ENCODE data around the gene PA2G4. TPM values are rescaled to one million over a fixed set of nuclear protein-coding genes. Genes with fewer than 3 reads are reported as not detected.

The PA2G4 gene
- total RNA-seq, 1 donor, result 103 TPM

DNA sequence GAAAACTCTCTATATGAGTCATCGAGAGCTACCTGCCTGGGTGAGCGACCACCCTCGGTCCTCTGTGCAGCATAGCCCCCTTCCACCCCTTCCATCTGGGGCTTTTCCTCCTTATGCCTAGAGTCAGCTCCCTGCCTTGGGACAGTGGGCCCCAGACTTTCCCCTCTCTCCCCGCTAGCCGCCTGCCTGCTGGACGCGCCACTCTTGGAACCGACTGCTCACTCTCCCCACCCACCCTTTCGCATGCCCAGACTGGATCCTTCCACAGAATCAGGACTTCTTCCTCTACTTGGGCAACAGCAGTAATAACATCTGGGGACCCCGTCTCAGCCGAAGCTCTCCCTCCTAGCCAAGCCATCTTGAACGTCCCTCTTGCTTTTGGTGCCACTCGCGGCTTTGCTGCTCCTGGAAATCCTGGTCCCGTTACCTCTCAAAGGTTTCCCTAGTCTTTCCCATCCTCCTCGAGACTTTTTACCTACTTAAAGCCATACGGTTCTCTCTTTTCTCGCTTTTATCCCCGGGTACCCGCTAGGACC is 24.4 kb downstream of the PA2G4 start:
- Histone ChIP-seq H3K9me3 (ENCODE audit: low read depth, low read length) (no peaks in the 10 kb centered on the region), H3K4me3 (ENCODE audit: low read length) (peak overlapping the region; percentile 79), H3K27me3 (ENCODE audit: insufficient read depth, low read length) (no peaks in the 10 kb centered on the region), H3K4me1 (ENCODE audit: insufficient read depth, low read length) (peaks cover 66% of the 10 kb centered on the region)

DNA sequence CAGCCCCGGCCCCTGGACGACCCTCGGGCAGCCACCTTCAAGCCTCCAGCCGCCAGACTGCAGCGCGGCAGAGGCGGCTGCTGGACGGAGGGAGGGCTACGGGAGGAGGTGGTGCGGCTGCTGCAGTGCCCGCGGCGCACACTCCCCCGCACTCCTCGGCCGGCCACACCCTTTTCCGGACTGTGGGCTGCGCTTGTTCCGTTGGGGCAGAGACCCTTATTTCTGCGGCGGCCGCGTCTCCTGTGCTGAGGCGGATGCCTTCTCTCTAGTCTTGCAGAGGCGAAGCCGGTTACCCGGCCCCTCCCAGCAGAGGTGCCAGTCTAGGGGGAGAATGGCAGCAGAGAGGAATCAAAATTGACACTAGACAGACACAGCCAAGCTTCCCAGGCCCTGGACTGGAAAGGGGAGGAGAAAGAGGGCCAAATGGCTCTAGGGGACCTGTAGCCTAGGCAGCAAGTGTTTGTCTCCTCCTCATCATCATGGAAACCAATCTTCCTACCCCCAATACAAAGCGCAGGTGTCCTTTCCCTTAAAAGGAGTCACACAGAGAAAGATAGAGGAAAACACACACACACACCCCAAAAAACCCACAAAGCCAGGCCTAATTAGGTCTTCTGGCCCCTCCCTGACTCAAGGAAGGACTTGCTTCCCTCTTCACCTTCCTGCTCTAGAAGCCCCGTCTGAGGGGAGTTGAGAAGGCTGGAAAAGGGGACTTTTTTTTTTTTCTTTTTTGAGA is 25.0 kb downstream of the PA2G4 start:
- Histone ChIP-seq H3K4me1 (ENCODE audit: insufficient read depth, low read length) (peaks cover 60% of the 10 kb centered on the region), H3K4me3 (ENCODE audit: low read length) (peak overlapping the region; percentile 79), H3K9me3 (ENCODE audit: low read depth, low read length) (no peaks in the 10 kb centered on the region), H3K27me3 (ENCODE audit: insufficient read depth, low read length) (no peaks in the 10 kb centered on the region)

DNA sequence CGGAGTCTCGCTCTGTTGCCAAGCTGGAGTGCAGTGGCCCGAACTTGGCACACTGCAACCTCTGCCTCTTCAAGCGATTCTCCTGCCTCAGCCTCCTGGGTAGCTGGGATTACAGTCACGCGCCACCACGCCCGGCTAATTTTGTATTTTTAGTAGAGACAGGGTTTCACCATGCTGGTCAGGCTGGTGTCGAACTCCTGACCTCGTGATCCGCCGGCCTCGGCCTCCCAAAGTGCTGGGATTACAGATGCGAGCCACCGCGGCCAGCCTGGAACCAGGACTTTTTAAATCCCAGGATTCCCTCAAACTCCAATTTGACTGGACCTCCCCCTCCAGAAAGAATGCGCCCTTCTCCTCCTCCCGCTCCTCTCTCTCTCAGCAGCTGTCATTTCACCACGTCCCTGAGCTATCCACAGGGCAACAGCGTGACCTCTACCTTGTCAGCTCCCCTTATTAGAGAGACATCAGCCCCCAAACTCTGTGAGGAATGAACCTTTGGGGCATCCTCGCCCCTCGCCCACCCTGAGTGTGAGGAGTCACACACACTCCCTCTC is 25.7 kb downstream of the PA2G4 start:
- H3K4me1 ChIP-seq (ENCODE audit: insufficient read depth, low read length), result peaks cover 56% of the 10 kb centered on the region
- H3K27me3 ChIP-seq (ENCODE audit: insufficient read depth, low read length), result no peaks in the 10 kb centered on the region
- no peaks in the 10 kb centered on the region for H3K9me3 ChIP-seq (ENCODE audit: low read depth, low read length)
- H3K4me3 ChIP-seq (ENCODE audit: low read length), result peak overlapping the region; percentile 79

DNA sequence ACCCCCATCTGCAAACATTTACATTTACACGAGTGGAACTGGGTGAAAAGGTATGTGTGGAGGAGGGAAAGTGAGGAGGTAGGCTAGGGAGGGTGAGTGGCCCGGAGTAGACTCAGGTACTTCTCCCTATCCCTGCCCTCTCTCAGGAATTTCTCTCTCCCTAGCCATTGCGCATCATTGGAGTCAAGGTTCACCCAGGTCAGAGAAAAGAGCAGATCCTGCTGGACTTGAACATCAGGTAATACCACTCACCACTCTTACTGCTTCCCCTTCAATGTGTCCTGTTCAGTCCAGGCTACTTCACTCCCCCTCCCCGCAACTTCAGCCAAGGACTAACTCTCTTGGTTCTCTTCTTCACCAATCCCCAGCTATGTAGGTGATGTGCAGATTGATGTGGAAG is 26.5 kb downstream of the PA2G4 start:
- Histone ChIP-seq H3K9me3 (ENCODE audit: low read depth, low read length) (no peaks in the 10 kb centered on the region), H3K27me3 (ENCODE audit: insufficient read depth, low read length) (no peaks in the 10 kb centered on the region), H3K4me1 (ENCODE audit: insufficient read depth, low read length) (peaks cover 48% of the 10 kb centered on the region), H3K4me3 (ENCODE audit: low read length) (no peak overlapping the region)

DNA sequence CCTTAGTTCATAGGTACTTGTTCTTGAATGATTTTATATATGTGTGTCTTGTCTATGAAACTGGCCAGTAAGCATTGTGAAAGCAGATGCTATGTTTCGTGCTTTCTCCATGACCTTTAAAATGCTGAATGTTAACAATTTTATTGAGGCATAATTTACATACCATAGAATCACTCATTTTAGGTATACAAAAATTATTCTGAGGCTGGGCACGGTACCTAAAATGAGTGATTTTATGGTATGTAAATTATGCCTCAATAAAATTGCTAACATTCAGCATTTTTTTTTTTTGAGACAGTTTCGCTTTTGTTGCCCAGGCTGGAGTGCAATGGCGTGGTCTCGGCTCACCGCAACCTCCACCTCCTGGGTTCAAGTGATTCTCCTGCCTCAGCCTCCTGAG is 30.5 kb downstream of the PA2G4 start:
- H3K27me3 ChIP-seq (ENCODE audit: insufficient read depth, low read length), result no peaks in the 10 kb centered on the region
- no peaks in the 10 kb centered on the region for H3K9me3 ChIP-seq (ENCODE audit: low read depth, low read length)
- H3K4me1 ChIP-seq (ENCODE audit: insufficient read depth, low read length), result peaks cover 47% of the 10 kb centered on the region
- H3K4me3 ChIP-seq (ENCODE audit: low read length), result no peak overlapping the region

DNA sequence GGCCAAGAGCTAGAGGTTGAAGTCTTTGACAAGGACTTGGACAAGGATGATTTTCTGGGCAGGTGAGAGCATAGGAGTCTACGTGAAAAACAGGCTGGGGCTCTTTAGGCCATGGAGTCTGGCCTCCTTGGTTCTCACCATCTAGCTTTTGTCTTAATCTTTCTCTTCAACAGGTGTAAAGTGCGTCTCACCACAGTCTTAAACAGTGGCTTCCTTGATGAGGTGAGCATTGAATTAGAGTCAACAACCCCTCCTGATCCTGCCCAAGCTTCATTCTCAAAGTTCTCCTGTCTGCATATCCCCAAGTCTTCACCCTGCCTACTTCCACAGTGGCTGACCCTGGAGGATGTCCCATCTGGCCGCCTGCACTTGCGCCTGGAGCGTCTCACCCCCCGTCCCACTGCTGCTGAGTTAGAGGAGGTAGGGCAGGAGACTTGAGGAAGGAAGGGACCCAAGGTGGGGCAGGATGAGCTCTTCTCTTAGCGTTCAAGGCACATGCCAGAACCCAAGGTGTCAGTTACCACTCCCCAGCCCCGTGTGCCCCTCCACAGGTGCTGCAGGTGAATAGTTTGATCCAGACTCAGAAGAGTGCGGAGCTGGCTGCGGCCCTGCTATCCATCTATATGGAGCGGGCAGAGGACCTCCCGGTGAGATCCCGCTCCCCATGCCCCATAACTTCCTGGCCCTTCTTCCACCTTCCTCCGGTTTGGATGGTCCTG is 33.7 kb downstream of the PA2G4 start:
- peaks cover 44% of the 10 kb centered on the region for H3K4me1 ChIP-seq (ENCODE audit: insufficient read depth, low read length)
- no peaks in the 10 kb centered on the region for H3K27me3 ChIP-seq (ENCODE audit: insufficient read depth, low read length)
- H3K4me3 ChIP-seq (ENCODE audit: low read length), result no peak overlapping the region
- no peaks in the 10 kb centered on the region for H3K9me3 ChIP-seq (ENCODE audit: low read depth, low read length)

DNA sequence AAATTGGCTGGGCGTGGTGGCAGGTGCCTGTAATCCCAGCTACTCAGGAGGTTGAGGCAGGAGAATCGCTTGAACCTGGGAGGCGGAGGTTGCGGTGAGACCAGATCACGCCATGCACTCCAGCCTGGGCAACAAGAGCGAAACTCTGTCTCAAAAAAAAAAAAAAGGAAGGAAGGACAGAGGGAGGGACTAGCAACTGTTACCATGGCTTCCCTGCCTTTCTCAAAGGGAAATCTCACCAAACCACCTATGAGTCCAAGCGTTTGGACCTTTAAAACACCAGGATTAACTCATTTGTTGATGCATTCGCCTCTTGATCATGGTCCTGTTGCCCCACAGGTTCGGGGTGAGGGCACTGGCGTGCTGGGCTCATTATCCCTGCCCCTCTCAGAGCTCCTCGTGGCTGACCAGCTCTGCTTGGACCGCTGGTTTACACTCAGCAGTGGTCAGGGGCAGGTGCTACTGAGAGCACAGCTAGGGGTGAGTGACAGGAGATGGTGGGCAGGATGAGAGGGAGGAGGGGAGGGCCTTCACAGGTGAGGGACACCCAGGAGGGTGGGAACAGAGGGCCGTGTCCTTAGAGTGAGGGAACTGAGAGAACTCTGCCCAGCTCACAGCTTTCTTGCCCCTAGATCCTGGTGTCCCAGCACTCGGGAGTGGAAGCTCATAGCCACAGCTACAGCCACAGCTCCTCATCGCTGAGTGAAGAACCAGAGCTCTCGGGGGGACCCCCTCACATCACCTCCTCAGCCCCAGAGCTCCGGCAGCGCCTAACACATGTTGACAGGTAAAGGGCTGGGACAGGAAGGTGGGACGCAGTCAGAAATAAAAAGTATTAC is 37.8 kb downstream of the PA2G4 start:
- no peaks in the 10 kb centered on the region for H3K9me3 ChIP-seq (ENCODE audit: low read depth, low read length)
- no peaks in the 10 kb centered on the region for H3K27me3 ChIP-seq (ENCODE audit: insufficient read depth, low read length)
- no peak overlapping the region for H3K4me3 ChIP-seq (ENCODE audit: low read length)
- H3K4me1 ChIP-seq (ENCODE audit: insufficient read depth, low read length), result peaks cover 48% of the 10 kb centered on the region

DNA sequence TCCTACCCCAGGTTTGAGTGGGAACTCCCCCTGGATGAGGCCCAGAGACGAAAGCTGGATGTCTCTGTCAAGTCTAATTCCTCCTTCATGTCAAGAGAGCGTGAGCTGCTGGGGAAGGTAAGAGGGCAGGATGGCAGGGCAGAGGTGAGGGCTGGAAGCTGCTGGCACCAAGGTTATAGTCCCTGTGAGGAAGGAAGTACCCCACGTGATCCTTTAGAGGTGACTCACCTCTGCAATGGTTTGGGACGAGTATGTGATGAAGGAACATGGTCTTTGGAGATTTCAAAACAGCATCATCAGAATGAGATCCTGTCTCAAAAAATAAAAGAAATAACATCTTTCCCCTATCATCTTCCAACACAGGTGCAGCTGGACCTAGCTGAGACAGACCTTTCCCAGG is 38.9 kb downstream of the PA2G4 start:
- Histone ChIP-seq H3K9me3 (ENCODE audit: low read depth, low read length) (no peaks in the 10 kb centered on the region), H3K27me3 (ENCODE audit: insufficient read depth, low read length) (no peaks in the 10 kb centered on the region), H3K4me1 (ENCODE audit: insufficient read depth, low read length) (peaks cover 39% of the 10 kb centered on the region), H3K4me3 (ENCODE audit: low read length) (no peak overlapping the region)

DNA sequence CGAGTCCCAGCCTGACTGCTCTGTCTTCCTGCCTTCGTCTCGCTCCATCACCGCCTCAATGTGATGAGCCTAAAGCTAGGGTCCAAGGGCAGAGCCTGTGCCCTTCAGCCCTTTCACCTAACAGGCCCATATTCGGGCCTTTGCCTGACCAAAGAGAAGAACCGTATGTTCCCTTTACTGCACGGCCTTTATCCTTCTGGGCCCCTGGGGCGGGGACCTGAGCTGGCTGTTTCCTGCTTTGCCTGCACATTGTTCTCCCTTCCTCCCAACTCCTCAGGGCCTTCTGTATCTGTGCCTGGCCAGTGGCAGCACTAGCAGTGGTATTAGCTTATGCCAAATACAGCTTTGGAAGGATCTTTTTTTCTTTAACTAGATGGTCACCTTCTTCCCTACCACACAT is 39.5 kb downstream of the PA2G4 start:
- Histone ChIP-seq H3K9me3 (ENCODE audit: low read depth, low read length) (no peaks in the 10 kb centered on the region), H3K4me1 (ENCODE audit: insufficient read depth, low read length) (peaks cover 32% of the 10 kb centered on the region), H3K4me3 (ENCODE audit: low read length) (no peak overlapping the region), H3K27me3 (ENCODE audit: insufficient read depth, low read length) (no peaks in the 10 kb centered on the region)

DNA sequence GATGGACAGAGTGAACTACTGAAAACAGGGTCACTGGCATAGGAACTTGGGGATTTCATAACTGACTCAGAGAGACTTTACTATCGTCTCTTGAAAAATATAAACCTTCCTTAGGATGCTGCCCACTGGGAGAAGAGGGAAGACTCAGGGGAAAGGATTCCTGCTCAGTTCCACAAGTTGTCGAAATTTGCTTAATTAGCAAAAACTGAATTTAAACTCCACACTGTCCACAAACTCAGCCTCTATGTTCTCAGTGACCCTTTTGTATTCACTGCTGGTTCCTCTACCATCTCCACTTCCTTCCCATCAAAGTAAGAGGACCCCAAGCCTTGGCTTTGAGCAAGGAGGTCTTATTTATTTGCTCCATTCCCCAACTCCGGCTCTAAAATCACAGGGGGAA is 40.9 kb downstream of the PA2G4 start:
- Histone ChIP-seq H3K4me3 (ENCODE audit: low read length) (no peak overlapping the region), H3K9me3 (ENCODE audit: low read depth, low read length) (no peaks in the 10 kb centered on the region), H3K4me1 (ENCODE audit: insufficient read depth, low read length) (peaks cover 34% of the 10 kb centered on the region), H3K27me3 (ENCODE audit: insufficient read depth, low read length) (no peaks in the 10 kb centered on the region)

DNA sequence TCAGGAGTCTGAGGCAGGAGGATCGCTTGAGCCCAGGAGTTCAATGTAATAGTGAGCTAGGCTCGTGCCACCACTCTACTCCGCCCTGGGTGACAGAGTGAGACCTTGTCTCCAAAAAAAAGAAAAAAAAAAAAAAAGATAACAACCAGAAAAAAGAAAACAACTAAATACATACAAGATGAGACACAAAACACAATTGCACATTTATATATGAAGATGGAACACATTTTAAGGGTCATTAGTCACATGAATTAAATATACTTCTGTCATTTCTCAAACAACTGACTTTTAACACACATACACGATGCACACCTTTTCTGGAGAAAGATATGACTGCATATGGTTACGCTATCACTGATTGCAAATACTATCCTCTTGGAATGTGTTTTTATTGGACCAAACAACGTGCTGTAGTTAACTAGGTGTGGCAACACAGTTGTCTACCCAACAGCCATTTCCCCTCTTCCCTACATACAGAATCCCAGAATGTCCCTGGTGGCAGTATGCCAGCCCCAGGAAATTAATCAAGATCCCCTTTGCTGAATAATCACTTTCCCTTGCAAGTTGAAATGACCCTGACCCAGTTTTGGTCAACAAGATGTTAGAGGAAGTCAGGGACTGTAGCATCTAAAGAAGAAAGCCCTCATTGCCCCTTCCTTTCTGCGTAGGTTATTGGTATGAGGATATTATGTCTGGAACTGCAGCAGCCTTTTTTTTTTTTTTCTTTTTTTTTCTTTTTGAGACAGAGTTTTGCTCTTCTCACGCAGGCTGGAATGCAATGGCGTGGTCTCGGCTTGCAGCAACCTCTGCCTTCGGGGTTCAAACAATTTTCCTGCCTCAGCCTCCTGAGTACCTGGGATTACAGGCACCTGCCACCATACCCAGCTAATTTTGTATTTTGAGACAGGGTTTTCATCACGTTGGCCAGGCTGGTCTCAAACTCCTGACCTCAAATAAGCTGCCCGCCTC is 42.4 kb downstream of the PA2G4 start:
- Histone ChIP-seq H3K4me1 (ENCODE audit: insufficient read depth, low read length) (peaks cover 44% of the 10 kb centered on the region), H3K4me3 (ENCODE audit: low read length) (no peak overlapping the region), H3K27me3 (ENCODE audit: insufficient read depth, low read length) (no peaks in the 10 kb centered on the region), H3K9me3 (ENCODE audit: low read depth, low read length) (no peaks in the 10 kb centered on the region)

DNA sequence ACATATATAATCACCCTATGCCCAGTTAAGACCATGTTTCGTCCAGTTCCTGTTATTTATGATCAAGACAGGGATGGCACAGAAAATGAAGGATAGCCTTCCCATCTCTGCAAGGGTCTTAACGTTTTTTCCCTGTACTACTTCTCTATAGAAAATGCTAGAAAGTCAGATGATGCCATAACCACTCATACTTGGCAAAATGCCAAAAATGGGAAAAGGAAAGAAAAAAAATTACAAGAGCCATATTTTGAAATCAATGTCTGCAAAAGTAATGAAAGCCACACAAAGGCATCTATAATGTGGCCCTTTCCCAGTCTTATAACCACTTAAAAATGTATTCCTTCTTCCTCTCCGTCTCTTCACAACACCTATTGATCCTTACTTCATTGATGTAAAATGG is 46.2 kb downstream of the PA2G4 start:
- Histone ChIP-seq H3K4me3 (ENCODE audit: low read length) (no peak overlapping the region), H3K9me3 (ENCODE audit: low read depth, low read length) (no peaks in the 10 kb centered on the region), H3K27me3 (ENCODE audit: insufficient read depth, low read length) (no peaks in the 10 kb centered on the region), H3K4me1 (ENCODE audit: insufficient read depth, low read length) (peaks cover 32% of the 10 kb centered on the region)

DNA sequence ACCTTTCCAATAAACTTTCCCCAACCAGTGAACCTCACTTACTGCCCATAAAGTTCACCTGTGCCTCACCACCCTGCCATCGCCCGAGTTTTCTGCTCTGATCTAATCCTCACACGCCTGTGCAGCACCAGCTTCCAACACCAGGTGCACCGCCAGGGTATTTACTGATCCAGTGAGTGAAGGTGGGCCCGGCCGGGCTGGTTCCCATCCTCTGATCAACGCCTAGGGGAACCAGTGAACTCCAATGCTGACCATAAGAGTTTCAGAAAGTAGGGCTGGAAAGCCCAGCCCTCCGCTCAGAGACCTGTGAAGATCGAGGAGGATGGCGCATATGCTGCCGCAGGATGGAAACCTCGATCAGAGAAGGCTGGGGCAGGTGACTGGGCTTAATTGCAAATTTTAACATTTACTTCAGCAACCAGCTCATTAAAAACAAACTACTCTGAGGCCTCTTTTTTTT is 47.3 kb downstream of the PA2G4 start:
- peak overlapping the region; percentile 71 for H3K4me3 ChIP-seq (ENCODE audit: low read length)
- H3K4me1 ChIP-seq (ENCODE audit: insufficient read depth, low read length), result peaks cover 34% of the 10 kb centered on the region
- H3K9me3 ChIP-seq (ENCODE audit: low read depth, low read length), result no peaks in the 10 kb centered on the region
- H3K27me3 ChIP-seq (ENCODE audit: insufficient read depth, low read length), result no peaks in the 10 kb centered on the region
